Measurements from ENCODE around the gene PTPRM.

Gene PTPRM

DNA sequence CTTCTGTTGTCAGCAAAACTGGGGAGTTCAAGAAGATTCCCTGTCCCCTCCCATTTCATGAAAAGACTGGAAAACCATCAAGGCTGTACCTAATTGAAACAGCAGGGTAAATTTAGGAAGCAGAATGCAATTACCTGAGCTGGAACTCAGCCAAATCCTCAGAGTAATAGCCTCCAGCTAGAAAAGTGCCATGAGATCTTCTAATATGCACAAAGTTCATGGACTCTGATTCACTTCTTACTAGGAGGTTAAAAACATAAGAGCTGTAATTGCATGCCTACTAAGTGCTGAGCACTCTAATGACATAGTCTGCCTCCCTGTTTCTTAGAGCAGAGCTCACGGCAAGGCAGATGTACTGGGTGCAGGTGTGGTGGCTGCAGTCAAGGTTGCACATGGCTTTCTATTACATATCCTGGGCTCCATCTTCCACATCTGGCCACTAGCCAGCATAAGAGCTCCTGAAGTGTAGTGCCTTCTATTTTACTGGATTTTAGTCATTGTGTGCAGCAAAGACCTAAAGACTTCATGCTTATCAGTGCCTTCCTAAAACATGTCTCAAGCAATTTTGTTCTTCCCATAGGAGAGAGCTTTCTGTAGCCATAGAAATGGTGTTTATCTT lies 341.7 kb downstream of the PTPRM start:
- H3K36me3 ChIP-seq (ENCODE audit: control insufficient read depth in 2 of 2, insufficient read depth in 1 of 2, low read length in 2 of 2), result no peaks in the 10 kb centered on the region; a peak in 1 of 3 replicates
- ChIA-PET CTCF (interaction anchor here (0.5 to 1.4 kb wide), 2 partner anchors 119 to 320 kb away, joined by 3 to 5 read pairs; no protein-coding TSS in a partner anchor), POLR2A (no interaction called here)
- TF ChIP-seq GLIS1 (tag by site-specific recombination; IDR thresholded peaks at IDR 0.05) (peak; percentile 74), ZNF292 (tag by site-specific recombination; IDR thresholded peaks at IDR 0.05; ENCODE audit: borderline replicate concordance, low read depth) (no peak)
- H3K4me3 ChIP-seq (ENCODE audit: low read depth, low read length), result no peak overlapping the region
- no peaks in the 10 kb centered on the region for H3K9me3 ChIP-seq (ENCODE audit: control insufficient read depth, insufficient read depth, low read depth, low read length)
- H3K4me1 ChIP-seq (ENCODE audit: control insufficient read depth, insufficient read depth, low read length), result 0 out of 2 replicates have a peak, but pooled peaks cover 5% of the 10 kb centered on the region
- H3K27ac ChIP-seq (ENCODE audit: extremely low read depth, low read depth, low read length), result no peak overlapping the region

DNA sequence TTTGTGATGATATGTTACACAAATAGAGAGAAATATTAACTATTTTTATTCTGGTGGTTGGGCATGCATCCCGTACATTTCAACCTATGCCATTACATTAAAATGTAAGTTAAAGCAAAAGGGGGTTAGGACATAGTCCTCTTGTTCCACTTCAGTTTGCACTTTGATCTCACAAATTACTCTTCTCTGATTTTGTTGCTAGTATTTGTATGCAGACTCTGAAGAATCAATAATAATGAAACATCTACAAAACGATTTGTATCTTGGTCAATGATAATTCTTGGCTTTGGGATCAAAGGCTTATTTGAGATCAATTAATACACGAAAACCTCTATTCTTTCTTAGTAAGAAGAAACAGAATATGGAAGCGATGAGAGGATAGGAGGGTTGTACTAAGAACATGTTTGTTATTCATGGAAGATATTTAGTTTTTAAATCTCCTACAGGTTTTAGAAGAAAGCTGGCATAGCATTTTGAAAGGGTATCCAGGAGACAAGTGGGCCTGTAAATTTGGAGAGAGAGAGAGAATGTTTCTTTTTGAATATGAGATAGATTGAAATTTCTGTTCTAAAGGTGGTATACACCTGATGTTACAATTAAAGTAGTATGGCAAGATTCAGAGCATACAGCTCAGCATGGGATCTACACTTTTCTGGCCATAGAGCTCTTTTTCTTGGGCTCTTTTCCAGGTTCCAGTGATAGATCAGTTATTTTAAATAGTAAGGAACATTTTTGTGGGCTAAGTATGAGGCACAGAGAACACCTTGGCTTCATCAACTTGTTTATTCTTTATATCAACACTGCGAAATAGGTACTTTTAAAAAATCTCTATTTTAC lies 347.9 kb downstream of the PTPRM start:
- CTCF ChIA-PET, result interaction anchor here (0.7 kb wide), 1 partner anchor 424 kb away, joined by 5 read pairs; no protein-coding TSS in a partner anchor
- POLR2A ChIA-PET, result no interaction called here
- TF ChIP-seq BCL6B (tag by site-specific recombination; IDR thresholded peaks at IDR 0.05), result no peak

GRCh38 chr18:7918701-7919100 lies 351.6 kb downstream of the PTPRM start:
- H3K36me3 ChIP-seq (ENCODE audit: control insufficient read depth in 2 of 2, insufficient read depth in 1 of 2, low read length in 2 of 2), result no peaks in the 10 kb centered on the region; a peak in 1 of 3 replicates
- ChIA-PET POLR2A (no interaction called here), CTCF (interaction anchor here (0.6 to 0.9 kb wide), 3 partner anchors 166 to 569 kb away, joined by 3 to 5 read pairs (median 3); no protein-coding TSS in a partner anchor)
- H3K9me3 ChIP-seq (ENCODE audit: control insufficient read depth, insufficient read depth, low read depth, low read length), result no peaks in the 10 kb centered on the region
- peaks cover 7% of the 10 kb centered on the region; the same call in 1 of the 2 replicates for H3K4me1 ChIP-seq (ENCODE audit: control insufficient read depth, insufficient read depth, low read length)
- no peak overlapping the region for H3K27ac ChIP-seq (ENCODE audit: extremely low read depth, low read depth, low read length)
- H3K4me3 ChIP-seq (ENCODE audit: low read depth, low read length), result no peak overlapping the region
- TF ChIP-seq ZFP37 (tag by site-specific recombination; IDR thresholded peaks at IDR 0.05) (no peak), KLF10 (tag by site-specific recombination; IDR thresholded peaks at IDR 0.05) (no peak), ZNF302 (tag by site-specific recombination; IDR thresholded peaks at IDR 0.05; ENCODE audit: low read depth) (no peak), ZBTB49 (tag by site-specific recombination; IDR thresholded peaks at IDR 0.05; ENCODE audit: low read depth) (no peak), ZNF555 (tag by site-specific recombination; conservative IDR thresholded peaks at IDR 0.05) (no peak), ZNF518A (tag by site-specific recombination; conservative IDR thresholded peaks at IDR 0.05; ENCODE audit: low read depth) (no peak), ZBTB8A (tag by site-specific recombination; IDR thresholded peaks at IDR 0.05) (no peak), KLF1 (tag by site-specific recombination; IDR thresholded peaks at IDR 0.05) (no peak), ZNF792 (tag by site-specific recombination; IDR thresholded peaks at IDR 0.05) (no peak), ZNF404 (tag by site-specific recombination; IDR thresholded peaks at IDR 0.05) (no peak), ZNF501 (tag by site-specific recombination; IDR thresholded peaks at IDR 0.05) (no peak), ZNF214 (tag by site-specific recombination; IDR thresholded peaks at IDR 0.05; ENCODE audit: borderline replicate concordance) (no peak), KLF16 (tag by site-specific recombination; IDR thresholded peaks at IDR 0.05) (no peak), ZNF350 (tag by site-specific recombination; IDR thresholded peaks at IDR 0.05) (no peak), ZNF658 (tag by site-specific recombination; IDR thresholded peaks at IDR 0.05) (no peak)
- TF ChIP-seq, protein P1, sequence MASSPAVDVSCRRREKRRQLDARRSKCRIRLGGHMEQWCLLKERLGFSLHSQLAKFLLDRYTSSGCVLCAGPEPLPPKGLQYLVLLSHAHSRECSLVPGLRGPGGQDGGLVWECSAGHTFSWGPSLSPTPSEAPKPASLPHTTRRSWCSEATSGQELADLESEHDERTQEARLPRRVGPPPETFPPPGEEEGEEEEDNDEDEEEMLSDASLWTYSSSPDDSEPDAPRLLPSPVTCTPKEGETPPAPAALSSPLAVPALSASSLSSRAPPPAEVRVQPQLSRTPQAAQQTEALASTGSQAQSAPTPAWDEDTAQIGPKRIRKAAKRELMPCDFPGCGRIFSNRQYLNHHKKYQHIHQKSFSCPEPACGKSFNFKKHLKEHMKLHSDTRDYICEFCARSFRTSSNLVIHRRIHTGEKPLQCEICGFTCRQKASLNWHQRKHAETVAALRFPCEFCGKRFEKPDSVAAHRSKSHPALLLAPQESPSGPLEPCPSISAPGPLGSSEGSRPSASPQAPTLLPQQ (tag by site-specific recombination; IDR thresholded peaks at IDR 0.05), result no peak

More for the DNA sequence above, 347.9 kb downstream of the PTPRM start:
- no peaks in the 10 kb centered on the region for H3K9me3 ChIP-seq (ENCODE audit: control insufficient read depth, insufficient read depth, low read depth, low read length)
- no peak overlapping the region for H3K27ac ChIP-seq (ENCODE audit: extremely low read depth, low read depth, low read length)
- H3K4me3 ChIP-seq (ENCODE audit: low read depth, low read length), result no peak overlapping the region
- no peaks in the 10 kb centered on the region; a peak in 1 of 3 replicates for H3K36me3 ChIP-seq (ENCODE audit: control insufficient read depth in 2 of 2, insufficient read depth in 1 of 2, low read length in 2 of 2)
- no peaks in the 10 kb centered on the region for H3K4me1 ChIP-seq (ENCODE audit: control insufficient read depth, insufficient read depth, low read length)

Data from HEK293 (cell line).